Panc1 (cell line): ENCODE measurements around the gene TFEB. TPM values are rescaled to one million over a fixed set of nuclear protein-coding genes. Genes with fewer than 3 reads are reported as not detected.

Experiments used
- ATAC-seq: fragments of 200-7000 bp; cut with Tn5 transposase; 2 replicates; pipeline ENCODE4 v1.9.1; 2020; ENCODE audit warnings: mild to moderate bottlenecking, moderate library complexity
- BruUV-seq: library from RNA; stranded (reverse); fragments of 400-500 nt; replicated peaks from 2 replicates; lab custom pipeline; 2021; lab: Mats Ljungman, UMichigan
- CTCF ChIA-PET: fragments of 300-600 bp; sonication (Branson Sonifier 250); formaldehyde crosslinking; loops from one replicate; lab custom pipeline; 2022; ENCODE audit warnings: antibody characterized with exemption; lab: Charles Lee
- POLR2A ChIA-PET: fragments of 300-600 bp; sonication (Branson Sonifier 250); formaldehyde crosslinking; loops from one replicate; lab custom pipeline; 2022; ENCODE audit warnings: antibody characterized with exemption; lab: Charles Lee
- DNase-seq: peaks from one replicate; pipeline ENCODE4 v3.0.0-alpha.2; 2010; ENCODE audit warnings: low read depth, low spot score
- H3K27ac ChIP-seq: 2 replicates; pipeline ENCODE4 v1.5.1; 2011; ENCODE audit warnings: mild to moderate bottlenecking, low read length, inconsistent platforms
- H3K27me3 ChIP-seq: fragments of 200-500 bp; sonication (Bioruptor generic); 2 replicates; pipeline ENCODE4 v1.6.0; 2014; ENCODE audit warnings: low read length, inconsistent platforms; ENCODE audit not compliant: control insufficient read depth, insufficient read depth
- H3K36me3 ChIP-seq: fragments of 200-500 bp; sonication (Bioruptor generic); 2 replicates; pipeline ENCODE4 v1.5.1; 2014; ENCODE audit warnings: inconsistent platforms, mild to moderate bottlenecking, low read length, moderate library complexity; ENCODE audit not compliant: control insufficient read depth, insufficient read depth
- H3K4me1 ChIP-seq: 2 replicates; pipeline ENCODE4 v1.5.1; 2011; ENCODE audit warnings: inconsistent platforms, mild to moderate bottlenecking, low read length, moderate library complexity; ENCODE audit not compliant: control insufficient read depth, insufficient read depth
- H3K4me3 ChIP-seq, 2 experiments: 2 replicates each; pipeline ENCODE4 v1.5.1; 2011 to 2012; ENCODE audit warnings: low read depth in 2 of 2, low read length in 2 of 2, mild to moderate bottlenecking in 2 of 2, inconsistent platforms in 1 of 2, moderate library complexity in 1 of 2
- H3K9me3 ChIP-seq: fragments of 200-500 bp; sonication (Bioruptor generic); 2 replicates; pipeline ENCODE4 v1.5.1; 2014; ENCODE audit warnings: low read depth, mild to moderate bottlenecking, inconsistent platforms, low read length, moderate library complexity; ENCODE audit not compliant: control insufficient read depth, insufficient read depth
- CTCF ChIP-seq: fragments of 450-650 bp; IDR thresholded peaks from 2 replicates; pipeline ENCODE4 v1.5.1; 2017; ENCODE audit warnings: mild to moderate bottlenecking
- POLR2AphosphoS5 ChIP-seq: IDR thresholded peaks from 2 replicates; pipeline ENCODE4 v1.6.1; 2012; ENCODE audit warnings: mild to moderate bottlenecking, low read depth, low read length, moderate library complexity
- REST ChIP-seq, 2 experiments: IDR thresholded peaks; 2 replicates each; pipeline ENCODE4 v1.6.1; 2011 to 2012; ENCODE audit warnings: low read depth in 2 of 2, control low read depth in 1 of 2, low read length in 1 of 2, mild to moderate bottlenecking in 1 of 2, moderate library complexity in 1 of 2; ENCODE audit not compliant: insufficient read depth in 1 of 2
- SIN3A ChIP-seq: IDR thresholded peaks from 2 replicates; pipeline ENCODE4 v1.6.1; 2012; ENCODE audit warnings: low read depth, mild to moderate bottlenecking, low read length, moderate library complexity, borderline replicate concordance; ENCODE audit not compliant: insufficient read depth
- TCF7L2 ChIP-seq: IDR thresholded peaks from 2 replicates; pipeline ENCODE4 v1.6.1; 2011; ENCODE audit warnings: mild to moderate bottlenecking, low read depth, low read length, inconsistent platforms
- in situ Hi-C: cut with HindIII; loops from 2 replicates; pipeline ENCODE4 v1.10.0; 2016; ENCODE audit warnings: low sequenced_read_pairs, low pct_unique_long_range_greater_than_20kb
- intact Hi-C: fragments of 100-400 bp; cut with micrococcal nuclease; formaldehyde crosslinking; loops from one replicate; pipeline ENCODE4 v1.10.0; 2022; ENCODE audit not compliant: unreplicated experiment
- total RNA-seq: library from RNA; stranded (reverse); gene quantifications from one replicate; pipeline ENCODE4 v1.2.1, GENCODE V29; 2021; ENCODE audit not compliant: unreplicated experiment

Gene TFEB
- total RNA-seq, 1 experiment from 2014 or later = 13.3 TPM

- H3K27me3 ChIP-seq = no peaks in the 10 kb centered on the region
- peak overlapping the region; percentile 74; the same call in 1 of the 2 replicates for H3K27ac ChIP-seq
- no peak for ATAC-seq
- POLR2A ChIA-PET = no interaction called here
- H3K9me3 ChIP-seq = no peaks in the 10 kb centered on the region
- peaks cover 5% of the 10 kb centered on the region for H3K4me1 ChIP-seq
- BruUV-seq = no TSS peak
- no peak for TF ChIP-seq POLR2AphosphoS5
- no peak for TF ChIP-seq REST (IDR thresholded peaks at IDR 0.05; ENCODE audit: insufficient read depth in 1 of 2, low read depth in 2 of 2, low read length in 1 of 2)
- no peak for TF ChIP-seq CTCF
- TF ChIP-seq TCF7L2 = no peak
- no peak for TF ChIP-seq SIN3A
- DNase-seq = no peak
- peaks cover 2% of the 10 kb centered on the region; the same call in 1 of the 2 replicates for H3K36me3 ChIP-seq
- CTCF ChIA-PET = no interaction called here
- peak overlapping the region; percentile 68 to 78 for H3K4me3 ChIP-seq
- in situ Hi-C loops (no loop called here), intact Hi-C loops (loop anchor here (5.0 kb wide), 1 partner anchor 177 kb away; no protein-coding TSS in a partner anchor)
These were observed 43.5 kb upstream of the TFEB start for GRCh38 chr6:41778895-41779294.

GRCh38 chr6:41777551-41778285, 42.3 kb upstream of the TFEB start:
- ChIA-PET CTCF (interaction anchor here (0.6 to 1.1 kb wide), 2 partner anchors 14 to 43 kb away, joined by 3 to 5 read pairs; no protein-coding TSS in a partner anchor), POLR2A (no interaction called here)
- in situ Hi-C loops (no loop called here), intact Hi-C loops (loop anchor here (5.0 kb wide), 1 partner anchor 175 kb away; no protein-coding TSS in a partner anchor)
- TSS peak; percentile 62 for BruUV-seq
- ATAC-seq (no peak), DNase-seq (no peak)
- H3K27ac ChIP-seq = no peak overlapping the region
- peaks cover 5% of the 10 kb centered on the region for H3K4me1 ChIP-seq
- H3K9me3 ChIP-seq = no peaks in the 10 kb centered on the region
- H3K36me3 ChIP-seq = peaks cover 2% of the 10 kb centered on the region; the same call in 1 of the 2 replicates
- no peak overlapping the region for H3K4me3 ChIP-seq
- TF ChIP-seq POLR2AphosphoS5 = no peak
- TF ChIP-seq CTCF = no peak
- no peak for TF ChIP-seq SIN3A
- no peak for TF ChIP-seq TCF7L2
- no peaks in the 10 kb centered on the region for H3K27me3 ChIP-seq
